LNCaP clone FGC (cell line): Measurements from ENCODE around the gene APOBEC3B.
"Not testable (repeated sequence)": the region's sequence is repeated elsewhere in the genome, so short reads cannot be mapped to it uniquely, and the experiment has no call there.

Experiments
- DNase-seq: peaks from one replicate; pipeline ENCODE4 v3.0.0-alpha.2; 2011; ENCODE audit warnings: low read depth
- H3K4me3 ChIP-seq: 2 replicates; pipeline ENCODE4 v1.5.1; 2011; ENCODE audit warnings: mild to moderate bottlenecking, low read depth, low read length, control low read depth
- CTCF ChIP-seq: IDR thresholded peaks from 2 replicates; pipeline ENCODE4 v1.5.1; 2012; ENCODE audit warnings: mild to moderate bottlenecking; ENCODE audit not compliant: control insufficient read depth, insufficient read depth; ENCODE audit errors: extremely low read depth

The APOBEC3B gene

GRCh38 chr22:38973289-38974169 is 8.6 kb upstream of the APOBEC3B start:
- DNase-seq: peak; percentile 0
- H3K4me3 ChIP-seq: no peak overlapping the region
- peak; percentile 85 for TF ChIP-seq CTCF

DNA sequence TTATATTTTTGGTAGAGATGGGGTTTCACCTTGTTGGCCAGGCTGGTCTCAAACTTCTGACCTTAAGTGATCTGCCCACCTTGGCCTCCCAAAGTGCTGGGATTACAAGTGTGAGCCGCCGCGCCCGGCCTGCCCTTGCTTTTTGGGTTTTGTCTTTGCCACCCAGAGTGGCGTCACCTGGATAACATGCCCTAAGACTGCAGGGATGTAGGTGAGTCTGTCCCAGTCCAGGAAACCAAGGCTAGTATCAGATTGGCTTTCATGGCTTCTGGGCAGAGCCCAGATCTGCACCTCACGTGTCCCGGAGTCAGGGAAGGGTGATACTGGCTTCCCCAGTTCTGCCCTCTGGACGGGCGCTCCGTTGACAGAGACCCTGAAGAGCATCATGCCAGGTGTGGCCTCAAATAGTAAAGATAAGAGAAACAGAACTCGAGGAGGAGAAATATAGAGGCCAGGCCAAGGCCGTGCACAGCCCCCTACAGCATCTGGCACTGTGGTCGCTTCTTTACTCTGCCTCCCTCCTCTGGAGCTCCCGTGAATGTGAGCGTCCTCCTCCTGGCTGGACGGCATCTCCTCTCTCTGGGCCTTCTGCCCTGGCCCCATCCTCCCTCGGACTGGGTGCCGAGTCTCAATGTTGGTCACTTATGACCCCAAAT is 7.8 kb upstream of the APOBEC3B start:
- no peak for DNase-seq
- H3K4me3 ChIP-seq: no peak overlapping the region
- no peak for TF ChIP-seq CTCF

GRCh38 chr22:38974826-38975175 is 7.3 kb upstream of the APOBEC3B start:
- no peak for DNase-seq
- TF ChIP-seq CTCF: no peak
- no peak overlapping the region for H3K4me3 ChIP-seq

- H3K4me3 ChIP-seq, DNase-seq: not testable (repeated sequence)
Measured at GRCh38 chr22:38977289-38977688, 4.9 kb upstream of the APOBEC3B start.

DNA sequence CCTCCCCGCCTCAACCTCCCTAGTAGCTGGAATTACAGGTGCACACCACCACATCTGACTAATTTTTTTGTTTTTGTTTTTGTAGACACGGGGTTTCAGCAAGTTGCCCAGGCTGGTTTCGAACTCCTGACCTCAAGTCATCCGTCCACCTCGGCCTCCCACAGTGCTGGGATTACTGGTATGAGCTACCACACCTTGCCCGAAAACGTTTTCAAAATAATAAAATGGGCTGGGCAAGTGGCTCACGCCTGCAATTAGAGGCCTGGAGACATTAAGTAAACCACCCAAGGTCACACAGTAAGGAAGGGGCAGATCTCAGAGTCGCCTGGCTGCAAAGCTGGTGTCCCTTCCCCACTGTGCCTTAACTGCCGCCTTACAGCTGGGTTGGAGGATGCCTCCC is 1.6 kb upstream of the APOBEC3B start:
- not testable (repeated sequence) for H3K4me3 ChIP-seq, DNase-seq

- TF ChIP-seq CTCF: no peak
- DNase-seq: no peak
- peak overlapping the region; percentile 50 for H3K4me3 ChIP-seq
Measured at GRCh38 chr22:38981005-38981991, 849 bp upstream of the APOBEC3B start.

DNA sequence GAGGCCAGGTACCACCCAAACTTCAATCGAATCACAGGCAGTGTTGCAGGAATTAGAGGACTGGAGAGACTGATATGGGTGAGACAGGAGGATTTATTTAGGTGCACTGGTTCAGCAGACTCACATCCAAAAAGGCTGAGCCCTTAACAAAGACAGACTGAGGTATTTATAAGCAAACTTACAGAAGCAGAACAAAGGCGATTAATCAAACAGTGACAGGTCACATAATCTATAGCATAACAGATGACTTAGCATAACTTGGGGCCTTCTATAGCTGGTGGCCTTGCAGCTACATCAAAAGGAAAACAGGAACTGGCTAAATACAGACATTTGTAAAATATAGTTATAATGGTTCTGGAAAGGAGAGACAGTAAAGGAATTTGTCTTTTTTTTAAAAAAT is 2.1 kb downstream of the APOBEC3B start:
- no peak for DNase-seq
- no peak overlapping the region for H3K4me3 ChIP-seq
- no peak for TF ChIP-seq CTCF

DNA sequence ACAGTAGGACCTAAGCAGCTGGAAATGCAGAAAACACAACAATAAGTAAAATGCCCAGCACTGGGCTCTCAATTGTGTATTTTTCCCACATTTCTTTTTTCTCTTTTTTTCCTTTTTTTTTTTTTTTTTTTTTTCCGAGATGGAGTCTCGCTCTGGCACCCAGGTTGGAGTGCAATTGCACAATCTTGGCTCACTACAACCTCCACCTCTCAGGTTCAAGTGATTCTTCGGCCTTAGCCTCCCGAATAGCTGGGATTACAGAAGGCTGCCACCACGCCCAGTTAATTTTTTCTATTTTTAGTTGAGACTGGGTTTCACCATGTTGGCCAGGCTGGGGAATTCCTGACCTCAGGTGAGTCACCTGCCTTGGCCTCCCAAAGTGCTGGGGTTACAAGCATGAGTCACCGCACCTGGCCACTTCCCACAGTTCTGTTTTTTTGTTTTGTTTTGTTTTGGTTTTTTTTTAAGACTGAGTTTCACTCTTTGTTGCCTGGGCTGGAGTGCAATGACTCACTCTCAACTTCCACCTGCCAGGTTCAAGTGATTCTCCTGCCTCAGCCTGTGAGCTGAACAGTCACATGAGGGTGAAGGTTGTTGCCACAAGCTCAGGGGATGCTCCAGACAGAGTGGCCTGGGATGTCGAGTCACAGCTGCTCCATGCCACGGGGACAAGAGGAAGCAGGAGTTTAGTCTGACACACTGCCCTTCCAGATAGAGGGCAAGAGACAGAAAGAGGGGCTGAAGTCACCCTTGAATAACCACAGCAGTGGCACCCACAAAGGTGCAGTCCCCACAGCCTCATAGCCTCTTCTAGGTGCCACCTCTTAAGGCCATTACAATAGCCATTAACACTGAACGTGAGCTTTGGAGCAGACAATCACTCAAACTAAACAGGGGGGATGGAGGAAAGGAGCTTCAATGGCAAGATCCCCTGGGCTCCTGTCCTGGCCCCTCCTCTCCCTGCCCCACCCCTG is 2.9 kb downstream of the APOBEC3B start:
- H3K4me3 ChIP-seq, DNase-seq: not testable (repeated sequence)
